SU-DHL-6 (cell line): Measurements from ENCODE around the gene LTK.

ENCODE experiments used
- H2AFZ ChIP-seq: fragments of 200-600 bp; sonication (generic); 2 replicates; pipeline ENCODE4 v1.6.1; 2014; ENCODE audit warnings: low read depth, mild to moderate bottlenecking, moderate library complexity, mixed read lengths, antibody characterized with exemption, low read length; ENCODE audit not compliant: severe bottlenecking
- H3F3A ChIP-seq: fragments of 200-600 bp; shearing (Covaris generic); 2 replicates; pipeline ENCODE4 v1.6.0; 2016; ENCODE audit warnings: antibody characterized with exemption, mild to moderate bottlenecking; ENCODE audit not compliant: insufficient read depth
- H3K27ac ChIP-seq: fragments of 200-600 bp; sonication (generic); 2 replicates; pipeline ENCODE4 v1.5.1; 2016; ENCODE audit warnings: low read depth, mild to moderate bottlenecking, low read length, moderate library complexity, mixed read lengths
- H3K27me3 ChIP-seq: fragments of 200-600 bp; sonication (generic), shearing (Covaris generic); 2 replicates; pipeline ENCODE4 v1.6.0; 2014; ENCODE audit warnings: mild to moderate bottlenecking, low read length
- H3K36me3 ChIP-seq: fragments of 200-600 bp; sonication (generic); 2 replicates; pipeline ENCODE4 v1.6.1; 2014; ENCODE audit warnings: mild to moderate bottlenecking, low read length, mixed read lengths
- H3K4me2 ChIP-seq: fragments of 300-600, 200-600 bp; shearing (Covaris generic), sonication (generic); 2 replicates; pipeline ENCODE4 v1.6.0; 2014; ENCODE audit warnings: low read length, low read depth, mild to moderate bottlenecking; ENCODE audit not compliant: poor library complexity, severe bottlenecking
- H3K4me3 ChIP-seq: fragments of 200-600 bp; sonication (generic); 2 replicates; pipeline ENCODE4 v1.5.1; 2014; ENCODE audit warnings: antibody characterized with exemption, low read length, mild to moderate bottlenecking, mixed read lengths; ENCODE audit not compliant: insufficient read depth, poor library complexity, severe bottlenecking
- H3K79me2 ChIP-seq: fragments of 200-600 bp; sonication (generic); 2 replicates; pipeline ENCODE4 v1.6.1; 2014; ENCODE audit warnings: mild to moderate bottlenecking, low read length, moderate library complexity; ENCODE audit not compliant: insufficient read depth
- H3K9ac ChIP-seq: fragments of 200-600 bp; sonication (generic); 2 replicates; pipeline ENCODE4 v1.7.0; 2014; ENCODE audit warnings: mild to moderate bottlenecking, low read length
- H3K9me2 ChIP-seq: fragments of 200-600 bp; sonication (generic); replicated peaks from 2 replicates; pipeline ENCODE4 v1.6.1; 2014; ENCODE audit warnings: low read length; ENCODE audit not compliant: insufficient read depth
- H3K9me3 ChIP-seq: fragments of 200-600 bp; sonication (generic); 2 replicates; pipeline ENCODE4 v1.6.1; 2014; ENCODE audit warnings: low read length, mixed read lengths; ENCODE audit not compliant: insufficient read depth
- H4K20me1 ChIP-seq: fragments of 200-600 bp; sonication (generic); 2 replicates; pipeline ENCODE4 v1.6.1; 2014; ENCODE audit warnings: low read depth, mild to moderate bottlenecking, antibody characterized with exemption, low read length, moderate library complexity, mixed read lengths
- EZH2phosphoT487 ChIP-seq: fragments of 200-600 bp; sonication (generic), shearing (Covaris generic); conservative IDR thresholded peaks from 2 replicates; pipeline ENCODE4 v1.6.1; 2018; ENCODE audit warnings: mild to moderate bottlenecking, antibody characterized with exemption, low read length, moderate library complexity, mixed read lengths
- TF ChIP-seq, protein P1 (sequence below): fragments of 200-600 bp; sonication (generic); IDR thresholded peaks from one replicate; pipeline ENCODE4 v1.5.1; 2017; ENCODE audit warnings: antibody characterized with exemption, mild to moderate bottlenecking, low read length, moderate library complexity; ENCODE audit not compliant: insufficient read depth, poor library complexity, severe bottlenecking

LTK gene

DNA sequence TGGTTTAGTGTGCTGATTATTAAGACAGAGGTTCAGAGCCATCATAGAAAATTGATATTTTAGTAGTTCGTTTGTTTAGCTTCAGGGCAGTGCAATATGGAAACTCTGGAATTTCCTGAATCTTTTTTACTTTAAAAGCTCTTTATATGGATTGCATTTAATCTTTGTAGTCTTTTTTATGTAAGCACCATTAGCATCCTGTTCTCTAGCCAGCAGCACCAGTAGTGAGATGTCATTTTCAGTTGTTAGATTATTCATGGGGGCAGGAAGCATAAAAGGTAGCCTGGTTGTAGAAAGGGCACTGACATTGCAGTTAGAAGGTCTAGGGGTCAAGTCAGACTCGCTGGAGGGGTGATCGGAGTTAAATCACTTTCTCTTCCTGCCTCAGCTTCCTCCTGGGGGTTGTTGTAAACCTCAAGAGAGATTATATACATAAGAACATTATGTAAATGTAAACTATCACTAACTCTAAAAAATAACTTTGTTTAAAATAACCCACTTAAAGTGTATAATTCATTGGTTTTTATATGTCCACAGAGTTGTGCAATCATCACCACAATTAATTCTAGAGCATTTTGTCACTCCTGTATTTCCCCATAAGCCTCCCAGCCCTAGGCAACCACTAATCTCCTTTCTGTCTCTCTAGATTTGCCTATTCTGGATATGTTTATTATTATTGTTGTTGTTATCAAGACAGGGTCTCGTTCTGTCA, 51.4 kb downstream of the LTK start:
- no peak for TF ChIP-seq EZH2phosphoT487
- TF ChIP-seq, protein P1, sequence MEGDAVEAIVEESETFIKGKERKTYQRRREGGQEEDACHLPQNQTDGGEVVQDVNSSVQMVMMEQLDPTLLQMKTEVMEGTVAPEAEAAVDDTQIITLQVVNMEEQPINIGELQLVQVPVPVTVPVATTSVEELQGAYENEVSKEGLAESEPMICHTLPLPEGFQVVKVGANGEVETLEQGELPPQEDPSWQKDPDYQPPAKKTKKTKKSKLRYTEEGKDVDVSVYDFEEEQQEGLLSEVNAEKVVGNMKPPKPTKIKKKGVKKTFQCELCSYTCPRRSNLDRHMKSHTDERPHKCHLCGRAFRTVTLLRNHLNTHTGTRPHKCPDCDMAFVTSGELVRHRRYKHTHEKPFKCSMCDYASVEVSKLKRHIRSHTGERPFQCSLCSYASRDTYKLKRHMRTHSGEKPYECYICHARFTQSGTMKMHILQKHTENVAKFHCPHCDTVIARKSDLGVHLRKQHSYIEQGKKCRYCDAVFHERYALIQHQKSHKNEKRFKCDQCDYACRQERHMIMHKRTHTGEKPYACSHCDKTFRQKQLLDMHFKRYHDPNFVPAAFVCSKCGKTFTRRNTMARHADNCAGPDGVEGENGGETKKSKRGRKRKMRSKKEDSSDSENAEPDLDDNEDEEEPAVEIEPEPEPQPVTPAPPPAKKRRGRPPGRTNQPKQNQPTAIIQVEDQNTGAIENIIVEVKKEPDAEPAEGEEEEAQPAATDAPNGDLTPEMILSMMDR = no peak
- no peak overlapping the region for H3K4me2 ChIP-seq

More for the DNA sequence above, 51.4 kb downstream of the LTK start:
- Histone ChIP-seq H3F3A (no peaks in the 10 kb centered on the region), H3K4me3 (no peak overlapping the region), H3K27me3 (no peaks in the 10 kb centered on the region), H3K9me3 (no peaks in the 10 kb centered on the region), H3K9ac (no peak overlapping the region), H3K36me3 (peaks cover 8% of the 10 kb centered on the region), H3K79me2 (no peaks in the 10 kb centered on the region), H3K9me2 (no peaks in the 10 kb centered on the region), H2AFZ (no peak overlapping the region), H4K20me1 (no peaks in the 10 kb centered on the region), H3K27ac (no peak overlapping the region)
